Body of pancreas (tissue), 4 donors: Measurements from ENCODE around the gene PIGA.

Experiments
- CTCF ChIP-seq, 7 experiments: fragments of 450-650 bp in 4 of 7; fragments of 200-600 bp in 3 of 7; sonication (generic) in 3 of 7; IDR thresholded peaks; one replicate each; pipeline ENCODE4 v1.5.1; 2016 to 2019; ENCODE audit warnings: antibody characterized with exemption in 7 of 7
- POLR2A ChIP-seq, 3 donors: fragments of 450-650 bp; IDR thresholded peaks; one replicate each; pipeline ENCODE4 v1.6.1; 2016; ENCODE audit warnings: antibody characterized with exemption in 3 of 3, mild to moderate bottlenecking in 2 of 3

GRCh38 chrX:15299941-15300851 lies 35.1 kb downstream of the PIGA start:
- TF ChIP-seq CTCF (IDR thresholded peaks at IDR 0.05) = peak in 6 of 7 experiments; percentile 7 to 49 (median 46)
- peak in 2 of 3 donors; percentile 41 to 47 for TF ChIP-seq POLR2A (IDR thresholded peaks at IDR 0.05)
